ENCODE results near the gene GATA6.

GRCh38 chr18:22226801-22227200 is 57.4 kb downstream of the GATA6 start:
- TF ChIP-seq CTCF (IDR thresholded peaks at IDR 0.05; ENCODE audit: low read depth, low read length) (no peak), MAX (IDR thresholded peaks at IDR 0.05; ENCODE audit: low read depth, low read length) (no peak), POLR2A (IDR thresholded peaks at IDR 0.05; ENCODE audit: extremely low read depth, insufficient read length) (no peak)
